GM19397 (cell line): ENCODE results near the gene MAN1A1.

Experiments used
- ATAC-seq: cut with Tn5 transposase; IDR thresholded peaks from one replicate; pipeline ENCODE4 v1.9.1; 2021; ENCODE audit warnings: mild to moderate bottlenecking, moderate library complexity; ENCODE audit not compliant: unreplicated experiment

The MAN1A1 gene

DNA sequence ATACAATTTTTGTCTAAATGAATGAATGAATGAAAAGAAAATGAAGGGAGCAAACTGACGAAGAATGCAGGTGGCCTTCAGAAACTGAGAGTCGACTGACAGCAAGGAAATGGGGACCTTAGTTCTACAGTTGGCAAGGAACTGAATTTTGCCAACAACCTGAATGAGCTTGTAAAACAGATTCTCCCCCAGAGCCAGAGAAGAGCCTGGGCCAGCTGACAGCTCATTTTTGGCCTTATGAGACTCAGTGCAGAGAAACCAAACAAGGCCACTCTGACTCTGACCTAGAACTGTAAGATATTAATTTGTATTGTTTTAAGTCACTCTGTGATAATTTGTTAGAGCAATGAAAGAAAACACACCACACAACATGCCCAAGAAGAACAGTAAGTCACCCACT lies 21.8 kb downstream of the MAN1A1 start:
- ATAC-seq: no peak

DNA sequence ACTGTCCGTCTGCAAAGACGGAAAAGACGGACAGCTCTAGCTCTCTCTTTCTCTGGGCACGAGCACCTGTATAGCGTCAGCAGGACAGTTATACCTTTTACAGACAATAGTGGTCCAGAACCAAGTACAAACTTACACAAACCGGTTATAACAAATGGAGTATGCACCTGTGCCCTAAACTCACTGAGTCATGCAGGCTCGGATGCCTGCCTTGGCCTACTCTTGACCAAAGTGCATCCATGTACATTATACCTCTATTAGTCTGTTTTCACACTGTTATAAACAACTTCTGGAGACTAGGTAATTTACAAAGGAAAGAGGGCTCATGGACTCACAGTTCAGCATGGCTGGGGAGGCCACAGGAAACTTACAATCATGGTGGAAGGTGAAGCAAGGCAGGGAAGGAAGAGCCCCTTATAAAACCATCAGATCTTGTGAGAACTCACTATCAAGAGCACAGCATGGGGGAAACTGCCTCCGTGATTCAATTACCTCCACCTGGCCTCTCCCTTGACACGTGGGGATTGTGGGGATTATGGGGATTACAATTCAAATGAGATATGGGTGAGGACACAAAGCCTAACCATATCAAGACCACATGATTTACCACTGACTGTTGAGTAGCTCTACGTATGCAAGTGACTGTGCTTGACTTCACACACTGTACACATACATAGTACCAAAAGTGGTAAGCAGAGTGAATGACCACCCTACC lies 23.1 kb downstream of the MAN1A1 start:
- ATAC-seq: no peak

DNA sequence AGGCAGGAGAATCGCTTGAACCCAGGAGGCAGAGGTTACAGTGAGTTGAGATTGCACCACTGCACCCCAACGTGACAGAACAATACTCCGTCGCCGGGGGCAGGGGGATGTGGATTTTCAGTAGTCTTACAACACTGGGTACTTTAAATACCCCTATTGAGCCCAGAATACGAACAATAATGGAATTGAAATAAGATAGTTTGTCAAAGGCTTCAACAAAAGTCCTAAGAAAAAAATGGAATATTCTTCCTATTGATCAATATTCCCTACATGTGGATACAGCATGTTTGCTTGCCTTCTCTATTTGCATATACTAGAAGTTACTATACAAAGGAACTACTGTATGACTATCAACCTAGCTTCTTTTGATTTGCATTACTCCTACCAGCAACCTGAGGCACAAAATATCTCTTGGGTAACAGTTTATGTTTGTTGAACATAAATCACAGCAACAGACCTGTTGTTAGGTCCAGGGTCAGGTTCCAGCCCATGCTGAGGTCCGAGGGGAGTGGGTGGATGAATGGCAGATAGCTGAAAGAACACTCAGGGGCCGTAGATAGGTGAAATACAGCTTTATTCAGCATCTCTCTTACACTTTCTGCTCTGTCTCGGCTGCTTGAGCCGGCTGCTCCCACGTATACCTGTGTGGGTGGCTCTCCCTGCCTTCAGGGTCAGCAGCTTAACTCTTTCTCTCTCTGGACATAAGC lies 23.8 kb downstream of the MAN1A1 start:
- ATAC-seq: no peak

DNA sequence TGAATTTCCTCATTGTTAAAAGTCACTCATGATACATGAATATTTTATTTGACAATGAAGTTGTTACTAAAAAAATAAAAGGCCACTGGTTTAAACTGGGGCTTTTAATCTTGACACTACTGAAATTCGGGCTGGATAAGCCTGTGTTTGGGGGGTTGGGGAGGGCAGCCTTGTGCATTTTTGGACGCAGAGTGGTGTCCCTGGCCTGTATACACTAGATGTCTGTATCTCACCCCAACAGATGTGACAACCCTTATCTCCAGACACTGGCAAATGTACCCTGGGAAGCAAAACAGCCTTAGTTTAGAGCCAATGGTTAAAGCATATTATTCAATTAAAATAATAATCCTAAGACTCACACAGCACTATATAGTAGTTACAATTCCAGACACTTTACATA lies 24.8 kb downstream of the MAN1A1 start:
- ATAC-seq: no peak

DNA sequence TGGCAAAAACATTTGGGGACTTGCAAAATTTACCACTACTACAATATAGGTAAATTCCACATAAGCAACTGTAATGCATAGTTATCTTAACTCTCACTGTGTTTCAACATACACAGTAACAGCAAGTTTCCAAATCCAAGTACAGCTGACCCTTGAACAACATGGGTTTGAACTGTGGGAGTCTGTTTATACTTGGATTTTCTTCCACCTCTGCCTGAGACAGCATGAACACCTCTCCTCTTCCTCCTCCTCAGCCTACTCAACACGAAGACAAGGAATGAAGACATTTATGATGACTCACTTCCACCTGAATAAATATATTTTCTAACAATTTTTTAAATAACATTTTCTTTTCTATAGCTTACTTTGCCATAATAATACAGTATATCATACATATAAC lies 25.6 kb downstream of the MAN1A1 start:
- no peak for ATAC-seq

DNA sequence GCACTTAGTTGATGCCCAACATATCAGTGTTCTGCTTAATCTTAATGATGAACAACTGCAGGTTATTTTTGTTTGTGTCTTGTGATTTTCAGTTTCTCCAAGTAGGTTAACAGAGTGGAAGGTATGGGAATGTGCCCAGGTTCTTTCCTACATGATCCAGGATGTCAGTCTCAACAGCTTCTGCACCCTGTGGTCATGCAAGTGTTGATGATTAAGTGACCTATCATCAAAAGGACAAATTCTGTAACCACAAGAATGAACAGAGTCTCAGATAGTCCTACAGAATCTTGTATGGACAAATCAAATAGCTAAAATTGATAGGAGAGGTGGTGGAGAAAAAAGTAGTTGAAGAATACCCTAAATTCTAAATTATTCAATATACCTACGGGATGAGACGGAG lies 26.1 kb downstream of the MAN1A1 start:
- ATAC-seq: no peak

DNA sequence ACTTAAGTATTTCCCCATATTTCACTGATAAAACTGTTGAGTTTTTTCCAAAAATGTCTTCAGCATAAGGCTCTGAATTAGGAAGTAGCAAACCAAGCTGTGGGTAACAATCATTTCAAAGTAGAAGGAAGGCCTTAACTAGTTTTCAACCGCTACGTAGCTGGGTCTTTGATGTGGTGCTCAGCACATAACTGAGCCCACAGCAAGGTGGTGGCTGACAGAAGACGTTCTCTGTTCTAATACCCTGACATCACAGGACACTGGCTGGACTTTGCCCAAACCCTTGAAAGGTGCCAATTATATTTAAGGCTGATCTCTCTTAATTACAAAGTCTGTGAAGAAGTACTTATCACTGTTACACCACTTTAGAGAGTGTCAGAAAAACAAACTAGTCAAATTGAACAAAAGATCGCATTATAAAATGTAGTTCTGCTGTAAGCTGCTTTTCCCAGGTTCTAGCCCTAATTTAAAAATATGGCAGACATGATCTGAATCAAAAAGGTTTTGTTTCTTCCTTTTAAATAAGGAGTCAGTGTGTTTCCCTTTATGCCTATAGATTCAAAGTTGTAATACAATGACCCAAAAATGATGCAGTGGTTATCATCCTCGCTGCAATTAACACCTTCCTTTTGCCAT lies 26.7 kb downstream of the MAN1A1 start:
- ATAC-seq: no peak

DNA sequence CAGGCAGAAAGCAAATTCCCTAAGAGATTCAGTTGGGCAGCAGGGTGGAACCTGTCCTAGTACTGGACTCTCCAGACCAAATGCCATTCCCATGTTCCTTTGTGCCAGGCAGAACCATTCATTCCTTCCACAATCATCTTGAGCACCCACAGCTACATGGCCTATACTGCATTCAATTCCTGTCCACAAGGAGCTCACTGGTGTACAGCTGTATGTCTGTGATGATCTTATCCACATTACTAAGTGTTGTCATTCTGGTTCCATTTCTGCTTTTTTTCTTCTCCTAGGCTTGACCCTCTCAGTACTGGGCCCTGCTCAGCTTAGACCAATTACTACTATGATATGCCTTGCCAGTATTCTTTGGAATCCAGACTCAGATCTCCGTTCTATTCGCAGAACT lies 27.5 kb downstream of the MAN1A1 start:
- no peak for ATAC-seq

DNA sequence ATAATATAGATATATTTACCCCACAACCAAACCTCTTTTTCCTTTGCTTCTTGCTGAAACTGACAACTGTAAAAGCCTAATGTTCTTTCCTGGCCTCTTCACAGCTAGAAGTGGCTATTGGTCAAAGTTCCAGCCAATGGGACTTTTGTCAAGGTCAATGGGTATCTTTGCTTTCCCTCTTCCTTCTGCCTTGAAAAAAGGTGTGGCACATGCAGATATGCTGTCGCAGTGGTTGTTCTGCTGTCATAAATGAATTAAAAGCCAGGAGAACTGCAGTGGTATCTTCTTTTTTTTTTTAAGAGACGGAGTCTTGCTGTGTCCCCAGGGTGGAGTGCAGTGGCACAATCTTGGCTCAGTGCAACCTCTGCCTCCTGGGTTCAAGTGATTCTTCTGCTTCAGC lies 29.9 kb downstream of the MAN1A1 start:
- ATAC-seq: no peak

DNA sequence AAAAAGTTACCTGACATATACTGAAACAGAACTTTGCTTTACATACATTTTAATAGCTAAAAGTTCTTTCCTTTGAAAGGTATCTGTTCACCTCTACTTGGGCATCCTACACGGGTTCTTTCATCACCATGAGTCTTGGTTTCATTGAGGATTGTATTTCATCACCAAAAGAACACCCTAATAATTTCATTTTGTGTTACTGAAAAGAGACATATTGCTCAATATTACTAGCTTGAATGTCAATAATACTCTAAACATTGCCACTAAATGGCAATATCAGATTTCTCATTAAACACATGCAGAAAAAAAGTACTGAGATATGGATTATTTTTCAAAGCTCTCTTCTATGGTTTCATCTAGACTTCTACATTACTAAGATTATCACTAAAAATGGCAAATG lies 30.8 kb downstream of the MAN1A1 start:
- ATAC-seq: no peak

DNA sequence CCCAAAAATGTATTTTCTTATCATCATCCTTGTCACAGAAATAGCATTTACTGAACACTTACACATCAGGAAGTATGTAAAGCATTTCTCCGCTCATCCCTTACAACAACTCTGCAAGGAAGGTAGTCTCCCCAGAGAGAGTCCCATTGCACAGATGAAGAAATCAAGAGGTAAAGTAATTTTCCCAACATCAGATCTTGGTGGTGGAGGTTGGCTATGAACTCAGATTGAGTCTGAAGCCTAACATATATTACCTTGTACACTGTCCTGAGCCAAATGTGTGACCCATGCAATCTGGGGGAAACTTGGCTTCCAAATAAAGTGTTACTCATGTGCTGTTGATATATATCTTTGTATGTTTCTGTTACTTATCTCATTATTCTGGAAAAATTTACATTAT lies 31.4 kb downstream of the MAN1A1 start:
- ATAC-seq: no peak

DNA sequence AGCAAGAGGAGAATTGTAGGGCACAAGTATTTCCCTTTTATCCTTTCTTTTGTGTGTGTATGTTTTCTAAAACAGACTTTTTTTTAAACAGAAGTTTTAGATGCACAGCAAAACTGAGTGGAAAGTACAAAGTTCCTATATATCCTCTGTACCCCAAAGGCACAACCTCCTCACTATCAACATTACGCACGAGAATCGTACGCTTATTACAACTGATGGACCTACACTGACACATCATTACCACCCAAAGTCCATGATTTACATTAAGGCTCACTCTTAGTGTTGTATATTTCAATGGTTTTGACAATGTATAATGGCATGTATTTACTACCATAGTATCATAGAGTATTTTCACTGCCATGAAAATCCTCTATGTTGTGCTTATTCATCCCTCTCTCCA lies 32.6 kb downstream of the MAN1A1 start:
- no peak for ATAC-seq

DNA sequence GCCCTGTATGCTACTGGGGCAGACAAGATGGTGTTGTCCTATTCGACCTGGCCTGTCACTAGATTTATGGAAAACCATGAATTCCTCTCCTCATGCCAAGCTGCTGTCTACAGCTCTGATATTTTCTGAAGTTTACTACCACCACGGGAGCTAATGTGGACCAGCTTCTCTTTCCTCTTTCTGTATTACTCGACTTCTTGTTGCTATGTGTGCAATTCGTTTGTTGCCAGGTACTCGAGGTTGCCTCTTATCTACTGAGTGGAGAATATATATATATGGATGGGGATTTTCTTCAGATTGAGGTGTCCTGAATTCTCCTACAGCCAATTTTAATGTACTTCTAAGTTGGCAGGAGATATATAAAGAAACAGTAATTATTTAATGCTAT lies 34.7 kb downstream of the MAN1A1 start:
- peak; percentile 36 for ATAC-seq

DNA sequence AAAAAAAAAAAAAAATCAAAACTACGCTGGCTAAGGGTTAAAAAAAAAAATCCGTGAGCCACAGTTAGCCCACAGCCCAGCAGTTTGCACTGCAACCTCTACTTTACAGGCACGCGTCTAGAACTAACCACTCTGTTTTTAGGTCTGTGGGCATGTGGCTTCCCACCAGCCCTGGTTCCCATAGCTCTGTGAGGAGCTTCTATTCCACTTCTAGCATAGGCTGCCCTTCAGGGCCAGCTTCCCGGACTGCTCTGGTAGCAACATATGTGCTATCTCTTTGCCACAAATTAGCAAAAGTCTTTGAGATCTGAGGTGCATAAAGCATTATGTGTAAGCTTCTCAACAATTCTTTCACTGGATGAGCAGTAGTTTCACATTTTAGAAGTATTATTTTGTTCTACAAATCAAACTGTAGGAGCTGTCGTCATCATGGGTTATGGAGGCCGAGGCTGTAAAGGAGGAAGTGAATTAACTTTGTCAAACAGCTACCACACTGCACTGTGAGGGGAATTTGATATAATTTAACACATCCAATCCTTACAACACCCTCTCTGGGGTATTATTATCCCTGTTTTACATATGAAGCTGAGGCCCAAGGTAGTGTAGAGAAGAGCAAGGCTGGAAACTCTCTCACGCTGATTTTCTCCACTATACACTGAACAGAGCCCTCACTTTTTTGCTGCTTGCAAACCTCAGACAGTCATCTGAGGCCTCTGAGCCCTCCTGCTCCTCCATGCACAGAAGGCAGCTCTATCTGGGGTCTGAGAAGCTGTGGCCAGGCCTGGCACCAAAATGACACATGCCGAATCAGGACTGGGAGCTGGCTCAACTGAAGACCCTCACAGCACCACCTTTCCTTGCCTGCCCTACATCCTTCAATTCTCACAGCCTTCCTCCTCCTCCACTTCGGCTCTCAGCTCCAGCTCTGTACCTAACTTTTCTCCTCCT lies 35.4 kb downstream of the MAN1A1 start:
- ATAC-seq: peak; percentile 69

DNA sequence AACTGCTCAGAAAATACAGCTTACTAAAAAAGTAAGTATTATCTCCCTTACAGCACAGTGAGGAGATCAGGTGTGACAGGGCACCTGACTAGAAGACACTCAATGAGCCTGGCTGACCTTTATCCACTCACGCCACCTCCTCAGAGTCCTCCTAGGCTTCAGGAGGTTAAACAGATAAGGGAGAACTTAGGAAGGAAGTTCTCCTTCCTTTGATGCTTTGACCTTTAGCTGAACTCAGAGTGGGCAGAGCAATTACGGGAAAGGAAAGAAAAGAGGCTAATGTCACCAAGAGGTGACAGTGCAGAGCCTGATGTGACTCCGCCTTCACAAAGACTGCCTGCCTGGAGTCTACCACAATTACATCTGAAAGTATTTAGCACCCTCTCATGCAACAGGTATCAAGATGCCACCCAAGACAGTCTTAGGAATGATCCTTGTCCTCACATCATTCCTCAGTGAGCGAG lies 36.7 kb downstream of the MAN1A1 start:
- ATAC-seq: peak; percentile 32

DNA sequence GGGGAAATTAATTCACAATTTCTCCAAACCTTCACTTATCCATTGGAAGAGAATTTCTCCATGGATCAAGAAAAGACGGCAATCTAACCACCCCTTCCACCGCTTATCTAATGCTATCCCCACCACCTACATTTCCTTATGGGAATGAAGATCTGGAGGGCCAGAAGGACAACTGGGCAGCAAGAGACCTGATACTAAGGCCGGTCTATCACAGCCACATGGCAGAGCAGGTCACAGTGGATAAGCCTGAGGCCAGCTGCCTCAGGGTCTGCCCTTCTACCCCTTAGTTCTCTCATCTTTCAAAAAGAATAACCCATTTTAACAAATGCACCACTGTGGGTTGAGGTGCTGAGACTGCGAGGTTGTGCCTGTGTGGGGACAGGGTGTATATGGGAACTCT lies 37.1 kb downstream of the MAN1A1 start:
- no peak for ATAC-seq

DNA sequence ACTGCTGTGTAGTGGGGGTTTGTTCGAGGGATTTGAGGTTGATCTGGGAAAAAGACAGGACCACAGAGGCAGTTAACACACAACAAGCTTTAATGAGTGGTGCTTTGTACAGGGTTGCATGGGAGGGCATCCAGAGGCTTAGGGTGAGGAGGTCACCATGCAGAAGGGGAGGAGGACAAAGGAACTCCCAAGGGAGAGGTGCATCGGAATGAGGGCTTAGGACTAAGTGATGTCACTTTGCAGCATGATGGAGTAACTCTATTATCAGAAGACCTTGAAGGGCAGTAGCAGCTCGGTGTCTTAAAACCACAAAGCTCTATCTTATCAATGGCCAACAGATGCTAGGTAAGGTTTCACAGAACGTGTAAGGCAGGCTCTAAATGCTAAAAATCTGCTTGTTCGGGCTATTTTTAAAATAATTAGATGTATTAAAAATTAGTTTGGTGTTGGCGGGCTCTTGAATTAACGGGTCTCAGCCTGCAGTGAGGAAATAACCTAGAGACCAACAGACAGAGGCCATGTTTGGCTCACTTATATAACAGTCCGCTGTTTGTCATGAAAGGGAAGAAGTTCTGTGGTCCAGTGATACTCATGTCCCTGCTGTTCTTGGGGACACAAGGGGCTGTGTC lies 37.9 kb downstream of the MAN1A1 start:
- ATAC-seq: no peak

DNA sequence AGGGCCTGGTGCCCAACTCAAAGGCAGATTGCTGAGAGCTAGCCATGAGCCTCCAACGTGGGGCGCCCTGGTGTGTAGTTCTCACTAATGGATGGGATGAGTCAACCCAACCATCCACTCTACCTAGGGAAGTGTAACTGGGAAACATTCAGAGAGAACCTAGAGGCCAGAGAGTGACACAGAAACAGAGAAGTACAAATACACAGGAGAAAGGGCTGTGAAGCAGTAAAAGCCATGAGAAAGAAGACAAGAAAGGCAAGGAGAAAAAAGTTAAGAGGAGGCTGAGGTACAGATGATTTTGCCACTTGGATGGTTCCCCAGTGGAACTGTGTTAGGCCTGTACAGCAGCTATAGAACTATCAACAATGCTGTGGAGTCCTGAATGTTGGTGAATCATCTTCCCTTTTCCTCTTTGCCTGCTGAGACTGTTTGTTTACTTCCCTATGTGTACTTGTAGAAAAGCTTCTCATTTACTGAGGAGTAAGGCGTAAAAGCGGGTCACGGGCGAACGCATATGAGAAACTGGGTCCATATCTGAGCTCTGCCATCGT lies 39.0 kb downstream of the MAN1A1 start:
- no peak for ATAC-seq

DNA sequence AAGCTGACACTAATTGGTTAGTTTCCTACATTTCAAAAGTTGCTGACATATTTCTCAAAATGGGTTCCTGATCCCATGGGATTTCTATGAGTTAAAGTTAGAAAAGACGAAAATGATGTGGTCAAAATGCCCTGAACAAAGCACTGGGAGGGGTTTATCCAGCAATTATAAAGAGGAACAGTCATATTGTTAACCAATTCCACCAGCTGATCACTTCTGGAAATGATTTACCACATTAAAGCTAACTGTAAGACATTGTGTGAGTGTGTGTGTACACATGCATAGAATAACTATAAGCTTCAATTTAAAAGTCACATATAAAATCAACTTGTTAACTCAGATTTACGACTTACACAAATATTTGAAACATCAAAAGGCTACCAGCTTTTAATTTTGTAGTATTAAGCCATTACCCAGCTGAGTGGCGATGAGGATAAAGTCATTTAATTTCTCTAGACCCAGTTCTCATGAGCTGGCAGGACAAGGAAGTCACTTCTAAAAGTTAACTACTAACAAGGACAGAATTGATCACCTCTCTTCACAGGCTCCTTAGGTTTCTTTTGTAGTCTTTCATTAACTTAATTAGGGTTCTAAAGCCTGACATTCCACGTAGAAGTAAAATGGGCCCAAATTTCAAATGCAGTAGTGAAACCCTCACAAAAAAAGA lies 40.4 kb downstream of the MAN1A1 start:
- no peak for ATAC-seq

DNA sequence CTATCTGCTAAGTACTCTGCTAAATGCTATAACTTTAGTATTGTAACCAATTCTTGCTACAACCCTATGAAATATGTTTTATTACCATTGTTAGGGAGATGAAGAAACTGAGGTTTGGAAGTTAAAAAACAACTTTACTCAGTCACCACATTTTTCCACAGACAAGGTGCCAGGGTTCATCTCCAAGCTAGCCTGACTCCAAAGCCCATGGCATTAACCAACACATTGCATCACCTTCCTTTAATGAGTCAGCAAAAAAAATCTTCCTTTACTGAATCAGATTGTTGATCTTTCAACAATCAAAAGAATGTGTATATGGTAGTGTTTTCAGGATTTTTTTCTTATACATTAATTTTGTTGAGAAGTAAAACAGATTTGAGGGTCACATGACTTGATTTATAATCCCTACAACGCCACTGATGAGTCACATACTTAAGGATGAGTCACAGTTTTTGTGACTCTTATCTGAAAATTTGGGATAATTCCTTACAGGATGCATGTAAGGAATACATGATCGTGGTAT lies 41.5 kb downstream of the MAN1A1 start:
- no peak for ATAC-seq
